ENCODE measurements around the gene MOGAT1. TPM values are rescaled to one million over a fixed set of nuclear protein-coding genes. Genes with fewer than 3 reads are reported as not detected.

Gene MOGAT1
- total RNA-seq, 1 experiment from 2014 or later: not detected

DNA sequence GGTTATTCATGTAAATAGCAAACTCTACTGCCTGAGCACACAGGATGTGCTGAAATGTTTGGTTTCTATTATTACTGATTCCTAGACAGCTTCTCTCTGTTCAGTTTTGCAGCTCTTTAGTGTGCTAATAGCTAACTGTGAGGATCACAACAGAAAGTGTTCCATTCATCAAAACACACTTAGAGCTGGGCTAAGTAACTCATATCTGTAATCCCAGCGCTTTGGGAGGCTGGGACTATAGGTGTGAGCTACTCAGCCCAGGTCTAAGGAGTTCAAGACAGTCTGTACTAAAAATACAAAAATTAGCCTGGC is 63.2 kb downstream of the MOGAT1 start:
- peaks cover 11% of the 10 kb centered on the region for H3K4me1 Mint-ChIP-seq (ENCODE audit: insufficient read depth, unreplicated experiment)
- POLR2A ChIA-PET: interaction anchor here (1.3 kb wide), 1 partner anchor 19 kb away, joined by 3 read pairs; no protein-coding TSS in a partner anchor
- BruUV-seq (replicated peaks): no TSS peak
- intact Hi-C loops (cut with micrococcal nuclease): no loop called here
- DNase-seq (ENCODE audit: unreplicated experiment): no peak
- CTCF ChIA-PET: interaction anchor here (0.7 to 2.7 kb wide), 2 partner anchors 26 to 39 kb away, joined by 3 to 16 read pairs; no protein-coding TSS in a partner anchor
- no peaks in the 10 kb centered on the region for H3K9me3 Mint-ChIP-seq (ENCODE audit: unreplicated experiment)
- no peak overlapping the region for H3K4me3 Mint-ChIP-seq (ENCODE audit: unreplicated experiment)
- TF ChIP-seq, protein P1, sequence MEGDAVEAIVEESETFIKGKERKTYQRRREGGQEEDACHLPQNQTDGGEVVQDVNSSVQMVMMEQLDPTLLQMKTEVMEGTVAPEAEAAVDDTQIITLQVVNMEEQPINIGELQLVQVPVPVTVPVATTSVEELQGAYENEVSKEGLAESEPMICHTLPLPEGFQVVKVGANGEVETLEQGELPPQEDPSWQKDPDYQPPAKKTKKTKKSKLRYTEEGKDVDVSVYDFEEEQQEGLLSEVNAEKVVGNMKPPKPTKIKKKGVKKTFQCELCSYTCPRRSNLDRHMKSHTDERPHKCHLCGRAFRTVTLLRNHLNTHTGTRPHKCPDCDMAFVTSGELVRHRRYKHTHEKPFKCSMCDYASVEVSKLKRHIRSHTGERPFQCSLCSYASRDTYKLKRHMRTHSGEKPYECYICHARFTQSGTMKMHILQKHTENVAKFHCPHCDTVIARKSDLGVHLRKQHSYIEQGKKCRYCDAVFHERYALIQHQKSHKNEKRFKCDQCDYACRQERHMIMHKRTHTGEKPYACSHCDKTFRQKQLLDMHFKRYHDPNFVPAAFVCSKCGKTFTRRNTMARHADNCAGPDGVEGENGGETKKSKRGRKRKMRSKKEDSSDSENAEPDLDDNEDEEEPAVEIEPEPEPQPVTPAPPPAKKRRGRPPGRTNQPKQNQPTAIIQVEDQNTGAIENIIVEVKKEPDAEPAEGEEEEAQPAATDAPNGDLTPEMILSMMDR (IDR thresholded peaks at IDR 0.05; ENCODE audit: unreplicated experiment): no peak
- no peak overlapping the region for H3K27ac Mint-ChIP-seq (ENCODE audit: low read depth, unreplicated experiment)
- no peaks in the 10 kb centered on the region for H3K36me3 Mint-ChIP-seq (ENCODE audit: insufficient read depth, unreplicated experiment)
- no peaks in the 10 kb centered on the region for H3K27me3 Mint-ChIP-seq (ENCODE audit: insufficient read depth, unreplicated experiment)

DNA sequence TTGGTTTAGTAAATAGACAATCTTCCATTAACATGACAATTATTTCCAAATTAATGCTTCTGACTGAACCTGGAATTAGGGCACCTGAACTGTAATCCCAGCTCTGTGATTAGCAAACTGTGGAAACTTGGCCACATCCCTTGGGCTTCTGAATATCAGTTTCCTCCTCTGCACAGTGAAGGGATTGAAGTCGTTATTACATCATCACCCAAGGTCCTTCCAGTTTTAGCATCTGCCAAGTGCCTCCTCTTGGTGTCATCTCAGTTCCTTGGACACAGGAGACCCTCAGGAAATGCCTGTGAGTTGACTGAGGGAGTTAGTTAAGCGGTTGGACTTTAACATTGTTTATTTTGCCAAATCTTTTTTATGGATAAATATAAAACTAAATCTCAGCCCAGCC is 64.8 kb downstream of the MOGAT1 start:
- BruUV-seq (replicated peaks): no TSS peak
- H3K4me1 Mint-ChIP-seq (ENCODE audit: insufficient read depth, unreplicated experiment): no peaks in the 10 kb centered on the region
- ChIA-PET POLR2A (no interaction called here), CTCF (interaction anchor here (0.6 to 2.7 kb wide), 2 partner anchors 25 to 28 kb away, joined by 3 to 16 read pairs; no protein-coding TSS in a partner anchor)
- no peak for DNase-seq (ENCODE audit: unreplicated experiment)
- H3K27me3 Mint-ChIP-seq (ENCODE audit: insufficient read depth, unreplicated experiment): no peaks in the 10 kb centered on the region
- no peak overlapping the region for H3K27ac Mint-ChIP-seq (ENCODE audit: low read depth, unreplicated experiment)
- no peaks in the 10 kb centered on the region for H3K9me3 Mint-ChIP-seq (ENCODE audit: unreplicated experiment)
- H3K4me3 Mint-ChIP-seq (ENCODE audit: unreplicated experiment): no peak overlapping the region
- H3K36me3 Mint-ChIP-seq (ENCODE audit: insufficient read depth, unreplicated experiment): no peaks in the 10 kb centered on the region
- TF ChIP-seq, protein P1 (IDR thresholded peaks at IDR 0.05; ENCODE audit: unreplicated experiment): no peak
- intact Hi-C loops (cut with micrococcal nuclease): no loop called here

DNA sequence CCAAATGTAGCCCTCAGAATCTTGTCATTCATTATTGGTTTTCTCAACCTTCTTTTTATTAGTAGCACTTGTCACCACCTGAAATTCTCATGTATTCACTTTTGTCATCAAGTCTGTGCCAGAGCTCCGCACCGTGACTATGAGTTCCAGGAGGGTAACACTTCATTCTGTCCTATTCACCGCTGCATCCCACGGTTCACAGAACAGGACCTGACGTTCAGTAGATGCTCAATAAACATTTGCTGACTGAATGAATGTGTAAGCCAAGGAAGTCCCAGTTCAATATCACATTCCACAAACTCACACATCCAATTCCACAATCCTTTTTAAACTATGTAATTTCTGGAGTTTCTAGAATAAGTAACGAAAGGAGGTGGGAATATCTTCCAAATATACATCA is 65.5 kb downstream of the MOGAT1 start:
- ChIA-PET CTCF (interaction anchor here (0.6 kb wide), 2 partner anchors 24 to 99 kb away, joined by 3 read pairs; no protein-coding TSS in a partner anchor), POLR2A (no interaction called here)
- BruUV-seq (replicated peaks): no TSS peak
- no peak overlapping the region for H3K27ac Mint-ChIP-seq (ENCODE audit: low read depth, unreplicated experiment)
- H3K27me3 Mint-ChIP-seq (ENCODE audit: insufficient read depth, unreplicated experiment): no peaks in the 10 kb centered on the region
- no peaks in the 10 kb centered on the region for H3K36me3 Mint-ChIP-seq (ENCODE audit: insufficient read depth, unreplicated experiment)
- H3K4me1 Mint-ChIP-seq (ENCODE audit: insufficient read depth, unreplicated experiment): no peaks in the 10 kb centered on the region
- TF ChIP-seq, protein P1 (IDR thresholded peaks at IDR 0.05; ENCODE audit: unreplicated experiment): no peak
- no peaks in the 10 kb centered on the region for H3K9me3 Mint-ChIP-seq (ENCODE audit: unreplicated experiment)
- no peak overlapping the region for H3K4me3 Mint-ChIP-seq (ENCODE audit: unreplicated experiment)
- no peak for DNase-seq (ENCODE audit: unreplicated experiment)
- intact Hi-C loops (cut with micrococcal nuclease): no loop called here

DNA sequence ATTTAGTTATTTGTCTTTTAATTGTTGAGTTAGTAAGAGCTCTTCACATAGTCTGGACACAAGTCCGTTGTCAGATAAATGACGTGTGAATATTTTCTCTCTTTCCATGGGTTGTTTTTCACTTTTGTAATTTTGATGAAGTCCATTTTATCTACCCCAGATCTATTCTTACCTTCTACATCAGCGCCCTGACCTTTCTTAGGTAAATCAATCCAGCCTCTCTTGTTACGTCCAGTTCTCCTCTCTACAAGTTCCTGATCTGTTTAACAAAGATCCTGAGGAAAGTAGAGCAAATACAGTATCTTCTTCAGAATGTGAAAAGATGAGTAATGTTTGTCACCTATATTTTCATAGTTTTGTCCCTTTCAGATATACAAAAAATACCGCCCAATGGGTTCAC is 66.9 kb downstream of the MOGAT1 start:
- Mint-ChIP-seq H3K4me1 (ENCODE audit: insufficient read depth, unreplicated experiment) (peaks cover 5% of the 10 kb centered on the region), H3K27me3 (ENCODE audit: insufficient read depth, unreplicated experiment) (no peaks in the 10 kb centered on the region), H3K4me3 (ENCODE audit: unreplicated experiment) (no peak overlapping the region), H3K9me3 (ENCODE audit: unreplicated experiment) (no peaks in the 10 kb centered on the region), H3K27ac (ENCODE audit: low read depth, unreplicated experiment) (no peak overlapping the region), H3K36me3 (ENCODE audit: insufficient read depth, unreplicated experiment) (no peaks in the 10 kb centered on the region)
- intact Hi-C loops (cut with micrococcal nuclease): no loop called here
- no peak for DNase-seq (ENCODE audit: unreplicated experiment)
- BruUV-seq (replicated peaks): no TSS peak
- POLR2A ChIA-PET: interaction anchor here (0.7 kb wide), 1 partner anchor 183 kb away, joined by 4 read pairs; no protein-coding TSS in a partner anchor
- CTCF ChIA-PET: interaction anchor here (0.7 to 1.6 kb wide), 2 partner anchors 10 to 268 kb away, joined by 3 to 5 read pairs; no protein-coding TSS in a partner anchor
- TF ChIP-seq, protein P1 (IDR thresholded peaks at IDR 0.05; ENCODE audit: unreplicated experiment): no peak
